GM23248 (cell line): ENCODE data around the gene KLHL3.

Experiments used
- EZH2 ChIP-seq: fragments of 200-600 bp; sonication (generic); IDR thresholded peaks from 2 replicates; pipeline ENCODE4 v1.6.1; 2018; ENCODE audit warnings: antibody characterized with exemption, mild to moderate bottlenecking; ENCODE audit not compliant: insufficient read depth, poor library complexity, severe bottlenecking
- EZH2phosphoT487 ChIP-seq: fragments of 200-600 bp; sonication (generic); IDR thresholded peaks from 2 replicates; pipeline ENCODE4 v1.6.1; 2018; ENCODE audit warnings: antibody characterized with exemption, moderate library complexity, mild to moderate bottlenecking, low read depth; ENCODE audit not compliant: insufficient read depth

DNA sequence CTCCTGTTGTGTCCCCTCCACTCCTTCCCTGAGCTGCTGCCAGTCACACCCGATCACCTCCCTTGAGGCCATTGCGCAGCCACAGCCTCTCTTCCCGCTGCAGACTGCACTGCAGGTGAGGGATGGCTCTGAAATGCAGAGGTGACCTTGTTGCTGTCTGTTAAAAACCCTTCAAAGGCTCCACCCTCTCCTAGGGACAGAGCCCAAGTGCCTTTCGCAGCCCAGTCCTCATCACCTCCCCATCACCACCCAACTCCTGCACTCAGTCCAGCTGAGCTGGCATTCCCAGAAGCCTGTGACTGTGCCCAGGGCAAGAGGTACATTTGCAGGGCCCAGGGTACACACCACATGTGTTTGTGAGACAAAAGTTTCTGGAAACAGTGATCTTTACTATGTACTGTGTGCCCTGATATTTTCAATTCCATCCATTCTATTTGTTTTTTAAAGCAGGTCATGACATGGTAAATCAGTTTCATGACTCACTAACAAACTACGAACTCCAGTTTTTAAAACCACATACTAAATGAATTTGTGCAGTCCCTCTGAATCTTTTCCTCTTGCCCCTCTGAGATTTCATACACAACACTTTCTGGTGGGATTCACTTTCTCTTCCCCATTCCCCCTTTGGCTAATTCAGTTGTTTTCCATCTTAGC lies 163.7 kb downstream of the KLHL3 start:
- TF ChIP-seq EZH2phosphoT487 (no peak), EZH2 (no peak)
